ENCODE data around the gene CCBE1.

The CCBE1 gene

DNA sequence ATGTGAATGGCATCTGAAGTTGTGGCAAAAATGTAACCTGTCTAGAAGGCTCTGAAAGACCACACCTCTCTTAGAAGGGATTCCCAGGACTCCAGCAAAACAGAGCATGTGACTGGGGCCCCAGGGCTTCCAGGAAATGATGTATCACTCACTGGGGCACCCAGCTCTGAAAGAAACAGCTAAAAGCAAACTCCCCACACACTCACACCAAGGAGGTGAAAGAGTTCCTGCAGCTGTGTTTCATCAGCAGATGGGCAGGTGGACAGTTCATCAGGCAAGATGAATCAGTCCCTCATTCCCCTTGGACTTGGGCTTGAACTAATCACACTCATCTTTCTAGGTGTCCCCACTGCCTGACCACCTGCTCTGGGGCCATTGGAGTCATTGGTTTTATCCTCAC is 76.2 kb downstream of the CCBE1 start:
- TF ChIP-seq SPI1 (IDR thresholded peaks at IDR 0.05; ENCODE audit: borderline replicate concordance, low read depth) = no peak
- no peak for TF ChIP-seq POLR2AphosphoS5 (IDR thresholded peaks at IDR 0.05; ENCODE audit: low read depth)
- TF ChIP-seq CTCF (IDR thresholded peaks at IDR 0.05; ENCODE audit: insufficient read depth, low read length) = no peak
- no peak for TF ChIP-seq GABPA (IDR thresholded peaks at IDR 0.05; ENCODE audit: low read depth)
- TF ChIP-seq, protein P1, sequence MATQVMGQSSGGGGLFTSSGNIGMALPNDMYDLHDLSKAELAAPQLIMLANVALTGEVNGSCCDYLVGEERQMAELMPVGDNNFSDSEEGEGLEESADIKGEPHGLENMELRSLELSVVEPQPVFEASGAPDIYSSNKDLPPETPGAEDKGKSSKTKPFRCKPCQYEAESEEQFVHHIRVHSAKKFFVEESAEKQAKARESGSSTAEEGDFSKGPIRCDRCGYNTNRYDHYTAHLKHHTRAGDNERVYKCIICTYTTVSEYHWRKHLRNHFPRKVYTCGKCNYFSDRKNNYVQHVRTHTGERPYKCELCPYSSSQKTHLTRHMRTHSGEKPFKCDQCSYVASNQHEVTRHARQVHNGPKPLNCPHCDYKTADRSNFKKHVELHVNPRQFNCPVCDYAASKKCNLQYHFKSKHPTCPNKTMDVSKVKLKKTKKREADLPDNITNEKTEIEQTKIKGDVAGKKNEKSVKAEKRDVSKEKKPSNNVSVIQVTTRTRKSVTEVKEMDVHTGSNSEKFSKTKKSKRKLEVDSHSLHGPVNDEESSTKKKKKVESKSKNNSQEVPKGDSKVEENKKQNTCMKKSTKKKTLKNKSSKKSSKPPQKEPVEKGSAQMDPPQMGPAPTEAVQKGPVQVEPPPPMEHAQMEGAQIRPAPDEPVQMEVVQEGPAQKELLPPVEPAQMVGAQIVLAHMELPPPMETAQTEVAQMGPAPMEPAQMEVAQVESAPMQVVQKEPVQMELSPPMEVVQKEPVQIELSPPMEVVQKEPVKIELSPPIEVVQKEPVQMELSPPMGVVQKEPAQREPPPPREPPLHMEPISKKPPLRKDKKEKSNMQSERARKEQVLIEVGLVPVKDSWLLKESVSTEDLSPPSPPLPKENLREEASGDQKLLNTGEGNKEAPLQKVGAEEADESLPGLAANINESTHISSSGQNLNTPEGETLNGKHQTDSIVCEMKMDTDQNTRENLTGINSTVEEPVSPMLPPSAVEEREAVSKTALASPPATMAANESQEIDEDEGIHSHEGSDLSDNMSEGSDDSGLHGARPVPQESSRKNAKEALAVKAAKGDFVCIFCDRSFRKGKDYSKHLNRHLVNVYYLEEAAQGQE (IDR thresholded peaks at IDR 0.05; ENCODE audit: insufficient replicate concordance, low read depth) = no peak
- Histone ChIP-seq H3K4me3 (replicated peaks; ENCODE audit: insufficient read depth, low read length) (no peak overlapping the region), H3K27ac (replicated peaks) (no peak overlapping the region), H3K27me3 (ENCODE audit: insufficient read depth, poor library complexity, severe bottlenecking) (peaks cover 22% of the 10 kb centered on the region)
- no peak for DNase-seq (ENCODE audit: low read depth in 1 of 2, low spot score in 1 of 2)

- Histone ChIP-seq H3K27me3 (ENCODE audit: insufficient read depth, poor library complexity, severe bottlenecking) (peaks cover 22% of the 10 kb centered on the region), H3K27ac (replicated peaks) (no peak overlapping the region), H3K4me3 (replicated peaks; ENCODE audit: insufficient read depth, low read length) (no peak overlapping the region)
- TF ChIP-seq, protein P1 (IDR thresholded peaks at IDR 0.05; ENCODE audit: insufficient replicate concordance, low read depth) = no peak
- no peak for TF ChIP-seq GABPA (IDR thresholded peaks at IDR 0.05; ENCODE audit: low read depth)
- no peak for TF ChIP-seq SPI1 (IDR thresholded peaks at IDR 0.05; ENCODE audit: borderline replicate concordance, low read depth)
- TF ChIP-seq CTCF (IDR thresholded peaks at IDR 0.05; ENCODE audit: insufficient read depth, low read length) = no peak
- no peak for TF ChIP-seq POLR2AphosphoS5 (IDR thresholded peaks at IDR 0.05; ENCODE audit: low read depth)
- DNase-seq (ENCODE audit: low read depth in 1 of 2, low spot score in 1 of 2) = no peak
Measured at GRCh38 chr18:59620381-59620780, 76.8 kb downstream of the CCBE1 start.

GRCh38 chr18:59619816-59620215 is 77.4 kb downstream of the CCBE1 start:
- no peak overlapping the region for H3K4me3 ChIP-seq (replicated peaks; ENCODE audit: insufficient read depth, low read length)
- TF ChIP-seq CTCF (IDR thresholded peaks at IDR 0.05; ENCODE audit: insufficient read depth, low read length) = no peak
- no peak for TF ChIP-seq SPI1 (IDR thresholded peaks at IDR 0.05; ENCODE audit: borderline replicate concordance, low read depth)
- TF ChIP-seq POLR2AphosphoS5 (IDR thresholded peaks at IDR 0.05; ENCODE audit: low read depth) = no peak
- TF ChIP-seq GABPA (IDR thresholded peaks at IDR 0.05; ENCODE audit: low read depth) = no peak
- TF ChIP-seq, protein P1 (IDR thresholded peaks at IDR 0.05; ENCODE audit: insufficient replicate concordance, low read depth) = no peak
- peaks cover 22% of the 10 kb centered on the region for H3K27me3 ChIP-seq (ENCODE audit: insufficient read depth, poor library complexity, severe bottlenecking)
- no peak for DNase-seq (ENCODE audit: low read depth in 1 of 2, low spot score in 1 of 2)
- H3K27ac ChIP-seq (replicated peaks) = no peak overlapping the region

Measured in HL-60 (cell line).